CD4-positive, CD25-positive, alpha-beta regulatory T cell (primary cell): Measurements from ENCODE around the gene UBE2M. TPM values are rescaled to one million over a fixed set of nuclear protein-coding genes. Genes with fewer than 3 reads are reported as not detected.

Source experiments
- ATAC-seq, 2 donors: fragments of 150-1000 bp; cut with Tn5 transposase; one replicate each; pipeline ENCODE4 v1.10.0; 2021; ENCODE audit warnings: low read depth in 2 of 2, moderate number of reproducible peaks in 2 of 2, moderate library complexity in 1 of 2
- DNase-seq, 3 donors: peaks; one replicate each; pipeline versions ENCODE4 v3.0.0 to v3.0.0-alpha.2; 2012 to 2022; ENCODE audit warnings: mixed read lengths in 1 of 3
- H3K27ac ChIP-seq: one replicate; pipeline ENCODE4 v1.7.0; 2013; ENCODE audit warnings: mild to moderate bottlenecking, low read length; ENCODE audit not compliant: insufficient read depth, poor library complexity, severe bottlenecking
- H3K27me3 ChIP-seq: one replicate; pipeline ENCODE4 v1.7.0; 2013; ENCODE audit warnings: low read length; ENCODE audit not compliant: control insufficient read depth, insufficient read depth
- H3K36me3 ChIP-seq: one replicate; pipeline ENCODE4 v1.7.0; 2013; ENCODE audit warnings: mild to moderate bottlenecking, low read length, moderate library complexity; ENCODE audit not compliant: control insufficient read depth, insufficient read depth
- H3K4me1 ChIP-seq: 2 replicates; pipeline ENCODE4 v1.7.0; 2013; ENCODE audit warnings: mild to moderate bottlenecking, low read length; ENCODE audit not compliant: insufficient read depth, control insufficient read depth, poor library complexity, severe bottlenecking
- H3K4me3 ChIP-seq: one replicate; pipeline ENCODE4 v1.7.0; 2013; ENCODE audit warnings: low read depth, mild to moderate bottlenecking, low read length, moderate library complexity
- H3K9me3 ChIP-seq, 2 experiments: 1 replicate in 1 of 2; 2 replicates in 1 of 2; pipeline ENCODE4 v1.7.0; 2013; ENCODE audit warnings: low read length in 2 of 2, mild to moderate bottlenecking in 1 of 2, moderate library complexity in 1 of 2; ENCODE audit not compliant: control insufficient read depth in 2 of 2
- H3K27ac Mint-ChIP-seq, 3 donors: one replicate each; pipeline ENCODE4 v1.8.0; 2020 to 2022; ENCODE audit warnings: mild to moderate bottlenecking in 3 of 3, mixed read lengths in 3 of 3, moderate library complexity in 2 of 3
- H3K27me3 Mint-ChIP-seq: one replicate; pipeline ENCODE4 v1.8.0; 2022; ENCODE audit warnings: mild to moderate bottlenecking, mixed read lengths
- H3K36me3 Mint-ChIP-seq: one replicate; pipeline ENCODE4 v1.8.0; 2020; ENCODE audit warnings: mixed read lengths
- H3K4me1 Mint-ChIP-seq, 4 donors: one replicate each; pipeline ENCODE4 v1.8.0; 2020 to 2022; ENCODE audit warnings: mixed read lengths in 4 of 4, mild to moderate bottlenecking in 1 of 4
- H3K4me3 Mint-ChIP-seq, 4 donors: one replicate each; pipeline ENCODE4 v1.8.0; 2020 to 2022; ENCODE audit warnings: mild to moderate bottlenecking in 4 of 4, mixed read lengths in 4 of 4, moderate library complexity in 3 of 4
- H3K9me3 Mint-ChIP-seq, 7 donors: one replicate each; pipeline ENCODE4 v1.8.0; 2020 to 2022; ENCODE audit warnings: mixed read lengths in 7 of 7, mild to moderate bottlenecking in 3 of 7, moderate library complexity in 2 of 7
- polyA plus RNA-seq, 4 donors: library from polyadenylated mRNA; unstranded; fragments of 300-500 nt; fragmentation: Illumina TruSeq; gene quantifications; one replicate each; pipeline ENCODE4 v1.2.3, GENCODE V29; 2021
- total RNA-seq: library from RNA; stranded (reverse); gene quantifications from one replicate; pipeline ENCODE4 v1.2.3, GENCODE V29; 2022

Gene UBE2M
- total and polyA plus RNA-seq, 5 donors from 2014 or later, result 8.7 to 50.2 (median 15.8) TPM

GRCh38 chr19:58535857-58536256 lies 22.6 kb downstream of the UBE2M start:
- Histone ChIP-seq H3K4me1 (peaks cover 13% of the 10 kb centered on the region), H3K4me3 (no peak overlapping the region), H3K27ac (no peak overlapping the region), H3K27me3 (peaks cover 2% of the 10 kb centered on the region), H3K36me3 (no peaks in the 10 kb centered on the region), H3K9me3 (no peaks in the 10 kb centered on the region)
- H3K4me3 Mint-ChIP-seq, result peak overlapping the region in 2 of 4 donors; percentile 13 to 35
- no peaks in the 10 kb centered on the region for H3K9me3 Mint-ChIP-seq
- peaks cover 9% of the 10 kb centered on the region for H3K27me3 Mint-ChIP-seq
- peaks cover 0 to 15% (median 0%) of the 10 kb centered on the region in 4 donors for H3K4me1 Mint-ChIP-seq
- H3K36me3 Mint-ChIP-seq, result no peaks in the 10 kb centered on the region
- DNase-seq (no peak), ATAC-seq (no peak)
- no peak overlapping the region for H3K27ac Mint-ChIP-seq

GRCh38 chr19:58531034-58531840 lies 27.2 kb downstream of the UBE2M start:
- no peak for DNase-seq
- no peak overlapping the region for H3K4me3 Mint-ChIP-seq
- no peaks in the 10 kb centered on the region for H3K36me3 Mint-ChIP-seq
- Histone ChIP-seq H3K4me3 (no peak overlapping the region), H3K36me3 (no peaks in the 10 kb centered on the region), H3K27ac (no peak overlapping the region), H3K4me1 (no peaks in the 10 kb centered on the region), H3K27me3 (no peaks in the 10 kb centered on the region), H3K9me3 (no peaks in the 10 kb centered on the region)
- H3K4me1 Mint-ChIP-seq, result no peaks in the 10 kb centered on the region
- no peaks in the 10 kb centered on the region for H3K9me3 Mint-ChIP-seq
- ATAC-seq, result no peak
- H3K27ac Mint-ChIP-seq, result no peak overlapping the region
- peaks cover 9% of the 10 kb centered on the region for H3K27me3 Mint-ChIP-seq

GRCh38 chr19:58529405-58529804 lies 29.0 kb downstream of the UBE2M start:
- no peaks in the 10 kb centered on the region for H3K27me3 ChIP-seq
- no peak for ATAC-seq
- peaks cover 0 to 2% (median 0%) of the 10 kb centered on the region in 7 donors for H3K9me3 Mint-ChIP-seq
- H3K36me3 ChIP-seq, result no peaks in the 10 kb centered on the region
- H3K36me3 Mint-ChIP-seq, result no peaks in the 10 kb centered on the region
- no peaks in the 10 kb centered on the region for H3K4me1 ChIP-seq
- H3K9me3 ChIP-seq, result no peaks in the 10 kb centered on the region
- no peak overlapping the region for H3K27ac Mint-ChIP-seq
- H3K4me1 Mint-ChIP-seq, result no peaks in the 10 kb centered on the region
- no peak for DNase-seq
- no peak overlapping the region for H3K27ac ChIP-seq
- no peak overlapping the region for H3K4me3 ChIP-seq
- no peak overlapping the region for H3K4me3 Mint-ChIP-seq
- peaks cover 4% of the 10 kb centered on the region for H3K27me3 Mint-ChIP-seq

GRCh38 chr19:58522709-58523108 lies 35.7 kb downstream of the UBE2M start:
- H3K9me3 Mint-ChIP-seq, result peaks cover 0 to 2% (median 0%) of the 10 kb centered on the region in 7 donors
- peak overlapping the region in 2 of 4 donors; percentile 19 to 64 for H3K4me3 Mint-ChIP-seq

GRCh38 chr19:58521651-58522050 lies 36.8 kb downstream of the UBE2M start:
- no peak for DNase-seq
- peaks cover 4% of the 10 kb centered on the region for H3K36me3 ChIP-seq
- peaks cover 0 to 2% (median 0%) of the 10 kb centered on the region in 7 donors for H3K9me3 Mint-ChIP-seq
- H3K4me3 ChIP-seq, result no peak overlapping the region
- peaks cover 7 to 34% (median 20%) of the 10 kb centered on the region in 4 donors for H3K4me1 Mint-ChIP-seq
- no peaks in the 10 kb centered on the region for H3K36me3 Mint-ChIP-seq
- H3K9me3 ChIP-seq, result no peaks in the 10 kb centered on the region
- peaks cover 19% of the 10 kb centered on the region for H3K4me1 ChIP-seq
- no peak overlapping the region for H3K27ac ChIP-seq
- H3K27me3 ChIP-seq, result no peaks in the 10 kb centered on the region
- H3K4me3 Mint-ChIP-seq, result peak overlapping the region in 2 of 4 donors; percentile 41
- ATAC-seq, result no peak
- peak overlapping the region in 1 of 3 donors; percentile 67 for H3K27ac Mint-ChIP-seq
- no peaks in the 10 kb centered on the region for H3K27me3 Mint-ChIP-seq

More at GRCh38 chr19:58522709-58523108, 35.7 kb downstream of the UBE2M start:
- H3K36me3 ChIP-seq, result no peaks in the 10 kb centered on the region
- peaks cover 16% of the 10 kb centered on the region for H3K4me1 ChIP-seq
- H3K36me3 Mint-ChIP-seq, result no peaks in the 10 kb centered on the region
- H3K27ac Mint-ChIP-seq, result peak overlapping the region in 1 of 3 donors; percentile 13
- H3K27ac ChIP-seq, result no peak overlapping the region
- peaks cover 7 to 31% (median 20%) of the 10 kb centered on the region in 4 donors for H3K4me1 Mint-ChIP-seq
- ATAC-seq (no peak), DNase-seq (no peak)
- no peaks in the 10 kb centered on the region for H3K9me3 ChIP-seq
- no peaks in the 10 kb centered on the region for H3K27me3 ChIP-seq
- H3K27me3 Mint-ChIP-seq, result no peaks in the 10 kb centered on the region
- no peak overlapping the region for H3K4me3 ChIP-seq

- H3K36me3 Mint-ChIP-seq, result no peaks in the 10 kb centered on the region
- peak overlapping the region; percentile 95 to 99 (median 99) for H3K27ac Mint-ChIP-seq
- peaks cover 19% of the 10 kb centered on the region for H3K4me1 ChIP-seq
- peak overlapping the region; percentile 87 for H3K27ac ChIP-seq
- H3K4me3 ChIP-seq, result peak overlapping the region; percentile 64
- DNase-seq (no peak), ATAC-seq (no peak)
- H3K4me1 Mint-ChIP-seq, result peaks cover 7 to 45% (median 23%) of the 10 kb centered on the region in 4 donors
- H3K9me3 ChIP-seq, result no peaks in the 10 kb centered on the region
- H3K4me3 Mint-ChIP-seq, result peak overlapping the region; percentile 95 to 99 (median 97)
- peaks cover 4% of the 10 kb centered on the region for H3K36me3 ChIP-seq
- H3K27me3 ChIP-seq, result no peaks in the 10 kb centered on the region
- peaks cover 0 to 1% (median 0%) of the 10 kb centered on the region in 7 donors for H3K9me3 Mint-ChIP-seq
- no peaks in the 10 kb centered on the region for H3K27me3 Mint-ChIP-seq
These were observed 38.2 kb downstream of the UBE2M start for GRCh38 chr19:58520257-58520599.

- no peaks in the 10 kb centered on the region for H3K9me3 ChIP-seq
- H3K4me3 ChIP-seq, result peak within 1 kb of the TSS; percentile 65
- peak; percentile 78 to 96 (median 88) for DNase-seq
- peaks cover 4% of the 10 kb centered on the region for H3K36me3 ChIP-seq
- ATAC-seq, result peak; percentile 86 to 88
- Mint-ChIP-seq H3K36me3 (no peaks in the 10 kb centered on the region), H3K27me3 (no peaks in the 10 kb centered on the region), H3K4me1 (peaks cover 7 to 48% (median 25%) of the 10 kb centered on the region in 4 donors), H3K9me3 (peaks cover 0 to 1% (median 0%) of the 10 kb centered on the region in 7 donors), H3K27ac (peak within 1 kb of the TSS; percentile 95 to 99 (median 99)), H3K4me3 (peak within 1 kb of the TSS; percentile 95 to 99 (median 97))
- H3K4me1 ChIP-seq, result peaks cover 22% of the 10 kb centered on the region
- H3K27ac ChIP-seq, result peak within 1 kb of the TSS; percentile 87
- no peaks in the 10 kb centered on the region for H3K27me3 ChIP-seq
These were observed 38.8 kb downstream of the UBE2M start, which contains the start of gene ZBTB45 for GRCh38 chr19:58519355-58520256. TSS of gene ZBTB45 (minus strand) at chr19:58519810. CDS start at chr19:58517673, 2,137 bp downstream.
